Measurements from ENCODE around the gene GTF2H4.

GRCh38 chr6:30880698-30881252 lies 27.2 kb upstream of the GTF2H4 start:
- TF ChIP-seq, protein P1, sequence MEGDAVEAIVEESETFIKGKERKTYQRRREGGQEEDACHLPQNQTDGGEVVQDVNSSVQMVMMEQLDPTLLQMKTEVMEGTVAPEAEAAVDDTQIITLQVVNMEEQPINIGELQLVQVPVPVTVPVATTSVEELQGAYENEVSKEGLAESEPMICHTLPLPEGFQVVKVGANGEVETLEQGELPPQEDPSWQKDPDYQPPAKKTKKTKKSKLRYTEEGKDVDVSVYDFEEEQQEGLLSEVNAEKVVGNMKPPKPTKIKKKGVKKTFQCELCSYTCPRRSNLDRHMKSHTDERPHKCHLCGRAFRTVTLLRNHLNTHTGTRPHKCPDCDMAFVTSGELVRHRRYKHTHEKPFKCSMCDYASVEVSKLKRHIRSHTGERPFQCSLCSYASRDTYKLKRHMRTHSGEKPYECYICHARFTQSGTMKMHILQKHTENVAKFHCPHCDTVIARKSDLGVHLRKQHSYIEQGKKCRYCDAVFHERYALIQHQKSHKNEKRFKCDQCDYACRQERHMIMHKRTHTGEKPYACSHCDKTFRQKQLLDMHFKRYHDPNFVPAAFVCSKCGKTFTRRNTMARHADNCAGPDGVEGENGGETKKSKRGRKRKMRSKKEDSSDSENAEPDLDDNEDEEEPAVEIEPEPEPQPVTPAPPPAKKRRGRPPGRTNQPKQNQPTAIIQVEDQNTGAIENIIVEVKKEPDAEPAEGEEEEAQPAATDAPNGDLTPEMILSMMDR (IDR thresholded peaks at IDR 0.05), result no peak
- TF ChIP-seq POLR2AphosphoS5 (IDR thresholded peaks at IDR 0.05), result no peak
- no peak for TF ChIP-seq POLR2A (IDR thresholded peaks at IDR 0.05)
- no peak for TF ChIP-seq EP300 (IDR thresholded peaks at IDR 0.05)
